ENCODE results near the gene OR4D10. TPM values are rescaled to one million over a fixed set of nuclear protein-coding genes. Genes with fewer than 3 reads are reported as not detected.

The OR4D10 gene
- total RNA-seq, 1 experiment from 2014 or later = not detected

- Histone ChIP-seq H2AFZ (no peak overlapping the region), H3K27ac (no peak overlapping the region), H3K9me3 (ENCODE audit: insufficient read depth, low read depth) (no peaks in the 10 kb centered on the region), H3K27me3 (ENCODE audit: insufficient read depth, low read depth) (peaks cover 11% of the 10 kb centered on the region; the same call in 1 of the 2 replicates), H3K4me3 (no peak overlapping the region), H3K36me3 (ENCODE audit: low read depth) (no peaks in the 10 kb centered on the region), H4K20me1 (ENCODE audit: insufficient read depth) (no peaks in the 10 kb centered on the region), H3K4me1 (replicated peaks; ENCODE audit: insufficient read depth) (no peaks in the 10 kb centered on the region), H3K4me2 (no peak overlapping the region), H3F3A (ENCODE audit: insufficient read depth, low read depth) (no peaks in the 10 kb centered on the region), H3K79me2 (ENCODE audit: low read depth) (no peaks in the 10 kb centered on the region), H3K9me2 (ENCODE audit: insufficient read depth) (no peaks in the 10 kb centered on the region)
- DNase-seq = no peak
- no TSS peak for BruUV-seq (replicated peaks)
- POLR2A ChIA-PET (ENCODE audit: unreplicated experiment) = no interaction called here
- intact Hi-C loops (cut with micrococcal nuclease; ENCODE audit: unreplicated experiment) = no loop called here
- CTCF ChIA-PET = no interaction called here
- no peak for TF ChIP-seq EZH2 (IDR thresholded peaks at IDR 0.05; ENCODE audit: low read depth)
- no peak for TF ChIP-seq CTCF (conservative IDR thresholded peaks at IDR 0.05)
Observed at GRCh38 chr11:59528711-59529110, 55.6 kb downstream of the OR4D10 start.

Other genes starting within 250 kb of the OR4D10 start
- gene OR5AN1, start 114.4 kb upstream of the OR4D10 start, total RNA-seq (2021) = not detected in 2 replicates
- not detected in 2 replicates for gene OR5A2, start 46.9 kb upstream of the OR4D10 start, total RNA-seq (2021)
- gene OR5A1, start 36.8 kb upstream of the OR4D10 start, total RNA-seq (2021) = not detected in 2 replicates
- gene OR4D6, start 16.4 kb upstream of the OR4D10 start, total RNA-seq (2021) = not detected in 2 replicates
- not detected in 2 replicates for gene OR4D11, start 30.3 kb downstream of the OR4D10 start, total RNA-seq (2021)
- gene OR4D9, start 38.2 kb downstream of the OR4D10 start, total RNA-seq (2021) = not detected in 2 replicates
- gene OSBP, start 142.5 kb downstream of the OR4D10 start, total RNA-seq (2021) = 40.4 and 49.7 TPM in 2 replicates
- 33.5 and 55.0 TPM in 2 replicates for gene PATL1, start 195.7 kb downstream of the OR4D10 start, total RNA-seq (2021)
- gene OR10V1, start 240.5 kb downstream of the OR4D10 start, total RNA-seq (2021) = not detected in 2 replicates

Measured in PC-9 (cell line).